Coronary artery (tissue), 2 donors: ENCODE measurements around the gene C10orf53.

ENCODE experiments used
- DNase-seq: peaks from one replicate; pipeline ENCODE4 v3.0.0-alpha.2; 2017; ENCODE audit warnings: low spot score
- H3K27ac ChIP-seq, 2 donors: fragments of 200-600 bp; sonication (generic); one replicate each; pipeline ENCODE4 v1.5.1; 2016 to 2019
- H3K4me3 ChIP-seq: fragments of 200-600 bp; sonication (generic); 2 replicates; pipeline ENCODE4 v1.5.1; 2016; ENCODE audit warnings: mild to moderate bottlenecking, moderate library complexity
- TF ChIP-seq, protein P1 (sequence below): fragments of 200-600 bp; sonication (generic); IDR thresholded peaks from one replicate; pipeline ENCODE4 v1.5.1; 2019; ENCODE audit warnings: antibody characterized with exemption

The C10orf53 gene

DNA sequence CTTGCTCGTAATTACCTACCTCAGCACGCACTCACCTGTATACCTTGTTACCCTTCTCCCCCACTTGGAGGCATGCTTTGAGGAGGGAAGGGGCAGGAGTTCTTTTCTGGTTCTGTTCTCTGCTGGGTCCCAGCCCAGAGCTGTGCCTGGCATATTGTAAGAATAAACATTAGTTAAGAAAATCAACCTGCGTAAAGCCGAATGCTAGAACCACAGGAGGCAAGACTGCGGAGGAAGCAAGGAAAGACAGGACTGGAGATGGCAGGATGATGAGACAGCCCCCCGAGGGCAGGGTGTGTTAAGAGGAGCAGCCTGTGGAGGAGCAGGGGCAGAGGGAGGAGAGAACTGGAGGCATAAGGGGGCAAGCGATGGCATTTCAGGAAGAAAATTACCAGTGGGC is 9.5 kb downstream of the C10orf53 start:
- H3K27ac ChIP-seq, result no peak overlapping the region
- no peak for DNase-seq
- no peak overlapping the region for H3K4me3 ChIP-seq
- TF ChIP-seq, protein P1, sequence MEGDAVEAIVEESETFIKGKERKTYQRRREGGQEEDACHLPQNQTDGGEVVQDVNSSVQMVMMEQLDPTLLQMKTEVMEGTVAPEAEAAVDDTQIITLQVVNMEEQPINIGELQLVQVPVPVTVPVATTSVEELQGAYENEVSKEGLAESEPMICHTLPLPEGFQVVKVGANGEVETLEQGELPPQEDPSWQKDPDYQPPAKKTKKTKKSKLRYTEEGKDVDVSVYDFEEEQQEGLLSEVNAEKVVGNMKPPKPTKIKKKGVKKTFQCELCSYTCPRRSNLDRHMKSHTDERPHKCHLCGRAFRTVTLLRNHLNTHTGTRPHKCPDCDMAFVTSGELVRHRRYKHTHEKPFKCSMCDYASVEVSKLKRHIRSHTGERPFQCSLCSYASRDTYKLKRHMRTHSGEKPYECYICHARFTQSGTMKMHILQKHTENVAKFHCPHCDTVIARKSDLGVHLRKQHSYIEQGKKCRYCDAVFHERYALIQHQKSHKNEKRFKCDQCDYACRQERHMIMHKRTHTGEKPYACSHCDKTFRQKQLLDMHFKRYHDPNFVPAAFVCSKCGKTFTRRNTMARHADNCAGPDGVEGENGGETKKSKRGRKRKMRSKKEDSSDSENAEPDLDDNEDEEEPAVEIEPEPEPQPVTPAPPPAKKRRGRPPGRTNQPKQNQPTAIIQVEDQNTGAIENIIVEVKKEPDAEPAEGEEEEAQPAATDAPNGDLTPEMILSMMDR, result no peak

DNA sequence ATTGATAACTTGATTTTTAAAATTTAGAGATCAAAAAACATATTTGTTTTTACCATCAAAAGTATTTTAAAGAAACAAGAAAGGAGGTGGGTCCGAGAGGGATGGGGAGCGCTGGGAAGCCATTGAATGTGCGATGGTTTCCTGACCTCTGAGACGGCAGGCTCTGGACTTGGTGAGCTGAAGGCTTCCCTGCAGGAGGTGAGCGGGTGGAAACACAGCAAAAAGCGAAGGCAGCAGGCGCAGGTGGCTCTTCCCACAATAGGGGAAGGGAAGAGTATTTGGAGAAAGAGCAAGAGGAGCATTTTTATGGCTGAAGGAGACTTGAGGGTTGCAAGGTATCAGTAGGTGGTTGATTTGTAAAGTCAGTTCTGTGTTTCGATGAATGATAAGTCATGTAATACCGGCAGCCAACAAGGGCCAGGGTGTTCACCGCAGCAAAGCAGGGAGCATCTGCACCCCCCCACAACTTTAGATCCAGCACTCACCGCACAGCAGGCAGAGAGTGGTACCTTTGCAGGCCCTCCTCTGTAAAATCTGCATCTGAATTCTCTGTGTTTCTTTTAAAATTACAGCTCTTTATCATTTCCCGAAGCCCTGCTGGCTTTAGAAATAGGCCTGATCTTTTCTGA is 10.5 kb downstream of the C10orf53 start:
- TF ChIP-seq, protein P1, result no peak
- Histone ChIP-seq H3K4me3 (no peak overlapping the region), H3K27ac (no peak overlapping the region)
- DNase-seq, result no peak

GRCh38 chr10:49690698-49691356 is 11.4 kb downstream of the C10orf53 start:
- H3K4me3 ChIP-seq, result no peak overlapping the region
- TF ChIP-seq, protein P1, result no peak
- DNase-seq, result no peak
- no peak overlapping the region for H3K27ac ChIP-seq

DNA sequence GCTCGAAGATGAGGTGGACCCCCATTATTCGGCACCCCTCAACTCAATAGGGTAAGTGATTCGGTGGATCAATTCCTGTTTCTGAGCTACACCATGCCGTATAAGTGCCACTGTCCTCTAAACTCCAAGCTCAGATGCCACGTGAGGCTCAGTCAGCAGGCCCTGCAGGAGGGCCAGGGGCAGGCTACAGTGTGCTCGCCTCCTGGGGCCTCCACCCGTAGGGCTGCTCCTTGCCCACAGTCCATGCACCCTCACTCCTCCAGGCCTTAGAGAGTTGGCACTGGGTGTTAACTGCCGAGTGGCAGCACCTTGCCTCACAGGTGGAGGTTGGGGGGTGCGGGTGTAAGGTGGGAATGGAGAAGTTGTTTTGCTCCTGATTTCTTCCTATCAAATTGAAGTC is 12.1 kb downstream of the C10orf53 start:
- TF ChIP-seq, protein P1, result no peak
- no peak for DNase-seq
- H3K4me3 ChIP-seq, result no peak overlapping the region
- H3K27ac ChIP-seq, result no peak overlapping the region

DNA sequence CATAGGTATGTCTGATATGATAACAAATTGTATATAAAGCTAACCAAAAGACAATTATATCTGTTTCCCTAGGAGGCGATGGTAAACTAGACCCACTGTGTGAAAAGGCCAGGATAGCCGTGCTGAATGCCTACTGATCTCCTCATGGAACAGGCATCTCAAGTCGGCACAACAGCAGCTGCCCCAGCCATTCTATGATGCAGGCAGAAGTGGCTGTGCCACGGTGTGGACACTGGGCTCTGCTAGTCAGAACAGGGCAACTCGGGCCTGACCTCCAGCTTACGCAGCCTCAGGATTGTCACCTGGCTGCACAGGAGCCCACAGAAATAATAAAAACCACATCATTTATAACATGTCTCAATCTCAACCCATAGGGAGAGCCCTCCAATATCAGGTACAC is 15.0 kb downstream of the C10orf53 start:
- H3K27ac ChIP-seq, result no peak overlapping the region
- TF ChIP-seq, protein P1, result no peak
- DNase-seq, result no peak
- no peak overlapping the region for H3K4me3 ChIP-seq

DNA sequence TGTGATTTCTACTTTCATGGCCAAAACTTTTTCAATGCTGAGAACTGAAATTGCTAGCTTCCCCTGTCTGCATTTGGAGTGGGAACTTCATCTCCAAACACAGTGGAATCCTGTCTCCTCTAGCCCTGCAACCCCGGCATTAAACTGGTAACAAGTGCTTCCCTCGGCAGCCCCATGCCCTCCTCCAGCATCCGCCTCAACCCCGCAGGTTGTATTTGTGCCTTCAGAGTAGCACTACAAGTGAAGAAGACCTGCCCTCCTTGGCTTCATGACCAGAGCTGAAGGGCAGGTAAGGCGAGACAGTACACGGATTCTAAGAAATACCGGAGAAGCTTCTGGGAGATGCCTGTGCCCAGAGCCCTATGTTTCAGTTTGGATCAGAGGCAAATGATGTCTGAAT is 16.9 kb downstream of the C10orf53 start:
- TF ChIP-seq, protein P1, result no peak
- no peak for DNase-seq
- Histone ChIP-seq H3K4me3 (no peak overlapping the region), H3K27ac (no peak overlapping the region)

- TF ChIP-seq, protein P1, result no peak
- no peak overlapping the region for H3K4me3 ChIP-seq
- H3K27ac ChIP-seq, result no peak overlapping the region
- DNase-seq, result no peak
These were observed 19.2 kb downstream of the C10orf53 start for GRCh38 chr10:49698679-49699078.
